Medulla oblongata (tissue), 1 donor: Measurements from ENCODE around the gene SETDB1.

Source experiments
- DNase-seq: peaks from one replicate; pipeline ENCODE4 v3.0.0-alpha.2; 2015; ENCODE audit errors: extremely low spot score

SETDB1 gene

DNA sequence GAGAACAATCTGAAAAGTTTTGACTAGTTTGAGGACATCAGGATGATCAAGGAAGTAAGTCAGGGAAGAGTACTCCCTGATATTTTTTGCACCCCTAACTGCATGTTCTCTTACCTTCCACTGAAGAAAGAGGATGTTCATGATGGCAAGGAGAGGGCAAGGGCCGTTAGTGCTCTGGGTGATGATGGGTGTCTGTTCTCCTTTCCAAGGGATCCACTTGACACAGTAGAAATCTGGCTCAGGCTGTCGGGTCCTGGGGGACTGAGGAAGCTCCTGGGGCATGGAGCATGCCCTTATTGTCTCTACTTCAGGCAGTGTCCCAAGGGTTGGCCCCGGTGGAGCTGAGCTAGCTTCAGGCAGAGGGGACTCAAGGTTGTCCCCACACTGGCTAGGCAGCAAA, 75.9 kb downstream of the SETDB1 start:
- no peak for DNase-seq

GRCh38 chr1:151002611-151003010, 76.4 kb downstream of the SETDB1 start:
- DNase-seq: no peak

GRCh38 chr1:151003180-151003579, 77.0 kb downstream of the SETDB1 start:
- DNase-seq: no peak

- peak; percentile 49 for DNase-seq
These were observed 79.7 kb downstream of the SETDB1 start for GRCh38 chr1:151005729-151006319.

DNA sequence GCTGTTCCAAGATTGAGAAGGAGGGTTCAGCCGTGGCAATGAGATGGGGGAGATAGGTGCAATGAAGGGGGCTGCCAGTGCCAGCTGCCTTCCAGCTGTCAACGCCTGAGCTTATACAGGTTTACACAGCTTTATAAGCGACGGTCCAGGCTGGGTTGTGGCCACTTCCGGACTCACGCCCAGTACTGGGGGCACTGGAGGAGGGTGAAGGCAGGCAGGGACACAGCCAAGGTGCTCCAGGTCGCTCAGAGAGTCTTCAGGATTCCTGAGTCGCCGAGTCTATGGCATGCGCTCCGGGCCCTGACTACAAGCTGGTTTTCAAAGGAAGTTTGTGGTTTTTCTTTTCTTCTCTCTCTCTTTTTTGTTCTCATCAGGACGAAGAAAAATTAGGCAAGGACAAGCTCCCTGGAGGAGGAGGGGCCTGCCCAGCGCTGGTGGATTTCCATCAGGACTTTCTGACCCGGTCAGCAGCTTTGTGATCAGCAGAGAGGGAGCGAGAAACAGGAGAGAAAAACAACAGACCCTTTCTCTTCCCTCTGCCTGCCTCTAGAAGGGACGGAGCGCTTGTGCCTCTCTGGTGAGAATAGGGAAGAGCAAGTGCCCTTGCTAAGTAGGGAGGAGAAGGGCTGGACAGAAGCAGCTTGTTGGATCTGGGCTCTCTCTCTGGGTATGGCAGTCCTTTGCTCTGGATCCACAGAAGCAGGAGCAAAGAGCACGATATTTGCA, 80.3 kb downstream of the SETDB1 start, which contains the start of gene MINDY1:
MINDY1 (minus strand) TSS at position 576 of the 726 bp plus-strand sequence. CDS start 4,285 bp downstream, outside the sequence.
- peak; percentile 96 for DNase-seq

GRCh38 chr1:151007853-151008243, 81.7 kb downstream of the SETDB1 start:
- peak; percentile 57 for DNase-seq

GRCh38 chr1:151008244-151009205, 82.4 kb downstream of the SETDB1 start, which contains the start of gene PRUNE1:
Gene PRUNE1, plus strand, starts transcription at chr1:151008449. Its CDS starts 184 bp downstream, at chr1:151008633.
- peak; percentile 97 for DNase-seq

DNA sequence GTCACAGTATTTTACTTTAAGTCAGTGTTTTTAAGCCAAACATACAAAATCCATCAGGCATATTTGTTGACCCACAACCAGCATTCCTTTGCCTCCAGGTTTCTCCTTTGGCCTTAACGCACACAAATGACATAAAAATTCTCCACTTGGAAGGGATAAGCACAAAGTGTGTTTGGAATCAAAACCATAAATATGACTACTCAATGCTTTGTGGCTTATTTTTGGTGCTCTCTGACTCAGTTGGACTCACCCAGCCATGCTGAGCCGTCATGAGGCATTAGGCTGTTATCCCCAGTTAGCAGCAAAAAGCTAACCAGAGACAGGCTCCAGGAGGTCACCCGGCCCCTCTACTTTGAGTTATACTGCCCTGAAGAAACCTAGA, 83.0 kb downstream of the SETDB1 start:
- DNase-seq: no peak

DNA sequence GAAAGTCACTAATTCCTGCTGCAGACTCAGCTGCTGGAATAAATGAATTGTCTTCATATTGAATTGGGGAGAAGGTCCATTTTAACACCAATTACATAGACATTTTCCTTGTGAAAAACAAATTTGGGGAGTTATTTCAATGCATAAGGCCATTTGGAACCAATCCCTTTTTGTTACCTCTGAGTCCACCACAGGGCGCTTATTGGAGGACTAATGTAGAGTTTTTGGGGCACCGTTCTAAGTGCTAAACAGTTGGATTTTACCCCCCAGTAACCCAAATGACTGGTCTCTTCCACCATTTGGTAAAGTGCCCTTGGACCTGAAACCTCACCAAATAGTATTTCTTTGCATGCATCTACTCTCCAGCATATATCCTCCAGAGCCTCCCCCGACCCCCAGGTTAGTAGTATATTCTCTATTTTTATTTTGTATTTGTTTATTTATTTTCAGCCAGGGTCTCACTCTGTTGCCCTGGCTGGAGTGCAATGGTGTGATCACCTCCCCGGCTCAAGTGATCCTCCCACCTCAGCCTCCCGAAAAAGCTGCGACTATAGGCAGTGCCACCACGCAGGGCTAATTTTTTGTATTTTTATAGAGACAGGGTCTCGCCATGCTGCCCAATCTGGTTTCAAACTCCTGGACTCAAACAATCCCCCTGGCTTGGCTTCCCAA, 83.6 kb downstream of the SETDB1 start:
- DNase-seq: no peak

- DNase-seq: no peak
These were observed 84.2 kb downstream of the SETDB1 start for GRCh38 chr1:151010346-151010726.

GRCh38 chr1:151011154-151011850, 85.1 kb downstream of the SETDB1 start:
- no peak for DNase-seq

DNA sequence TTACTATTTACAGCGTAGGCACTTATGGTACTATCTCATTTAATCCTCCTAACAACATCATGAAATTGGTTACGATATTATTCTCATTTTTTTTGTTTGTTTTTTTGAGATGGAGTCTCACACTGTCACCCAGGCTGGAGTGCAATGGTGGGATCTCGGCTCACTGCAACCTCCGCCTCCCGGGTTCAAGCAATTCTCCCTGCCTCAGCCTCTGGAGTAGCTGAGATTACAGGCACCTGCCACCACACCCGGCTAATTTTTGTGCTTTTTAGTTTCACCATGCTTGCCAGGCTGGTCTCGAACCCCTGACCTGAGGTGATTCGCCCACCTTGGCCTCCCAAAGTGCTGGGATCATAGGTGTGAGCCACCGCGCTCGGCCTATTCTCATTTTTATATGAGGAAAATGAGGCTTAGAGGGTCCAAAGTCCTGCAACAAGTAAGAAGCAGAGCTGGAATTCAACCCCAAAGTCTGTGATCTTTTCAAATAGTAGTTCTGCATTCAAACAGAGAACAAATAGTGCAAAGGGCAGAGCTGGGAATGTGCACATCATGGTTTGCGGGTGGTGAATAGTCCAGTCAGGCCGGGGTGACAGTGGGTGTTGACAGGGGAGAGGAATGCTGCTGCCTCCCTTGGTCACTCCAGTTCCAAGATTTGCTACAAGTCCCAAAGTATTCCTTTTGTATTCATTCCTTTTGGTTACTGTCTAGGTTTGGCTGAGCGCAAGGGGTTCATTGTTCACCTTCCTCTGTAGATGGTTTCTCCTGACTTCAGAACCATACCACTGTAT, 86.7 kb downstream of the SETDB1 start:
- no peak for DNase-seq

DNA sequence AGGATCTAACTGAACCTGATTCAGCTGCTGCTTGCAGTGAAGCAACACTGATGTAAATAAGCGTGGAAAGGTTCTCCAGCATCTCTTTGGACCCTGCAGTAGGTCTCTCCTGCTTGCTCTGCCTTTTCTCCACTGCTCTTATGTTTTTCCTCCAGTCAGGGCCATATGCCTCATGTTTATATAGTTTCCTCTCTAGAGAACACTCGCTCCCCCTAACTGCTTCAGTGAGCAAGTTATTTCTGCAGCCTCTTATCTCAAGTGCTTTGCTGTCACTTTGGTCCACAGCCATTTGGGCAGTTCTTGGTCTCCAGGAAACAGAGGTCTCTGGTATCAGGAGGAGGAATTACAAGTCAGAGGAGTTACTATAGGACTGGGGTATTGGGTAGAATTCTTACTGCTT, 87.4 kb downstream of the SETDB1 start:
- DNase-seq: no peak
